Fibroblast of mammary gland (primary cell): ENCODE results near the gene CNFN.

Experiments used
- DNase-seq: peaks from one replicate; pipeline ENCODE4 v3.0.0-alpha.2; 2010; ENCODE audit warnings: low read depth
- H3K4me3 ChIP-seq: 2 replicates; pipeline ENCODE4 v1.5.1; 2011; ENCODE audit warnings: low read depth, mild to moderate bottlenecking, low read length, moderate library complexity; ENCODE audit not compliant: control insufficient read depth
- CTCF ChIP-seq: conservative IDR thresholded peaks from 2 replicates; pipeline ENCODE4 v1.5.1; 2011; ENCODE audit warnings: low read depth, low read length, inconsistent platforms; ENCODE audit not compliant: control insufficient read depth, insufficient read depth

CNFN gene

GRCh38 chr19:42396381-42397262 is 6.5 kb upstream of the CNFN start:
- H3K4me3 ChIP-seq = peak overlapping the region; percentile 79
- DNase-seq = peak; percentile 98
- no peak for TF ChIP-seq CTCF

GRCh38 chr19:42394751-42395150 is 4.7 kb upstream of the CNFN start:
- TF ChIP-seq CTCF = no peak
- no peak overlapping the region for H3K4me3 ChIP-seq

GRCh38 chr19:42392165-42392564 is 2.1 kb upstream of the CNFN start:
- no peak for TF ChIP-seq CTCF
- no peak for DNase-seq

More at GRCh38 chr19:42394751-42395150, 4.7 kb upstream of the CNFN start:
- no peak for DNase-seq

GRCh38 chr19:42388851-42389489 is 1.1 kb downstream of the CNFN start:
- no peak for TF ChIP-seq CTCF
- no peak for DNase-seq

More at GRCh38 chr19:42392165-42392564, 2.1 kb upstream of the CNFN start:
- no peak overlapping the region for H3K4me3 ChIP-seq

GRCh38 chr19:42386974-42387707 is 3.0 kb downstream of the CNFN start:
- peak; percentile 30 for TF ChIP-seq CTCF
- peak overlapping the region; percentile 35 for H3K4me3 ChIP-seq
- DNase-seq = peak; percentile 45

More at GRCh38 chr19:42388851-42389489, 1.1 kb downstream of the CNFN start:
- H3K4me3 ChIP-seq = no peak overlapping the region

GRCh38 chr19:42380155-42380554 is 9.9 kb downstream of the CNFN start:
- H3K4me3 ChIP-seq = no peak overlapping the region
- TF ChIP-seq CTCF = no peak
- DNase-seq = no peak
